K562 (cell line): ENCODE results near the gene ASAH2. TPM values are rescaled to one million over a fixed set of nuclear protein-coding genes. Genes with fewer than 3 reads are reported as not detected.

Experiments used
- ATAC-seq: fragments of 200-7000 bp; cut with Tn5 transposase; 3 replicates; pipeline ENCODE4 v1.9.1; 2020; ENCODE audit warnings: moderate library complexity
- BruUV-seq: library from RNA; stranded (reverse); fragments of 400-500 nt; replicated peaks from 2 replicates; lab custom pipeline; 2021; lab: Mats Ljungman, UMichigan
- CTCF ChIA-PET: fragments of 300-600 bp; formaldehyde crosslinking; extraction: SDS; loops from one replicate; lab custom pipeline; 2021; ENCODE audit warnings: low intra/inter-chr PET ratio; lab: Yijun Ruan, JAX
- POLR2A ChIA-PET: fragments of 300-600, 350-650 bp; sonication (Branson Sonifier 250); formaldehyde crosslinking; extraction: SDS; loops from one replicate; lab custom pipeline; 2021; ENCODE audit warnings: antibody characterized with exemption, inconsistent platforms; lab: Yijun Ruan, JAX
- DNase-seq, 4 experiments: peaks; one replicate each; pipeline versions ENCODE4 v3.0.0 to v3.0.0-alpha.2; 2011 to 2018; ENCODE audit warnings: low spot score in 3 of 4, mixed read lengths in 3 of 4; ENCODE audit errors: extremely low read depth in 1 of 4
- FAIRE-seq: peaks from 2 replicates; lab custom pipeline; 2011; peaks lifted over from hg19 to GRCh38; lab: Jason Lieb, UNC
- H2AFZ ChIP-seq: 2 replicates; pipeline ENCODE4 v1.6.0; 2011; ENCODE audit warnings: low read depth, low read length, control low read depth, inconsistent platforms
- H3K27ac ChIP-seq: fragments of 200-600 bp; 3 replicates; pipeline ENCODE4 v1.8.0; 2011; ENCODE audit warnings: low read depth, mild to moderate bottlenecking, control low read depth, inconsistent platforms, low read length, moderate library complexity, mixed read lengths; ENCODE audit errors: extremely low read depth
- H3K27me3 ChIP-seq, 2 experiments: fragments of 300-600 bp in 1 of 2; 2 replicates in 1 of 2; 3 replicates in 1 of 2; pipeline versions ENCODE4 v1.6.0 to v1.8.0; 2011; ENCODE audit warnings: inconsistent platforms in 2 of 2, low read length in 2 of 2, mild to moderate bottlenecking in 1 of 2, mixed read lengths in 1 of 2, moderate library complexity in 1 of 2; ENCODE audit not compliant: control insufficient read depth in 2 of 2, insufficient read depth in 2 of 2
- H3K36me3 ChIP-seq: fragments of 300-600 bp; 3 replicates; pipeline ENCODE4 v1.8.0; 2011; ENCODE audit warnings: mild to moderate bottlenecking, low read length, inconsistent platforms; ENCODE audit not compliant: control insufficient read depth, insufficient read depth
- H3K4me1 ChIP-seq, 2 experiments: fragments of 200-600 bp in 1 of 2; replicated peaks in 1 of 2; 2 replicates in 1 of 2; 3 replicates in 1 of 2; pipeline versions ENCODE4 v1.5.1 to v1.8.0; 2011; ENCODE audit warnings: inconsistent platforms in 2 of 2, low read length in 2 of 2, mild to moderate bottlenecking in 1 of 2, mixed read lengths in 1 of 2, moderate library complexity in 1 of 2; ENCODE audit not compliant: control insufficient read depth in 2 of 2, insufficient read depth in 2 of 2
- H3K4me2 ChIP-seq: 2 replicates; pipeline ENCODE4 v1.6.1; 2011; ENCODE audit warnings: low read length, control low read depth, inconsistent platforms, mixed read lengths; ENCODE audit not compliant: insufficient read depth
- H3K4me3 ChIP-seq: fragments of 200-600 bp; sonication (generic), shearing (Covaris generic); 2 replicates; pipeline ENCODE4 v1.5.1; 2016; ENCODE audit warnings: control low read depth, inconsistent platforms
- H3K79me2 ChIP-seq: fragments of 200-600 bp; 3 replicates; pipeline ENCODE4 v1.8.0; 2011; ENCODE audit warnings: low read length, inconsistent platforms; ENCODE audit not compliant: control insufficient read depth, insufficient read depth
- H3K9ac ChIP-seq, 2 experiments: 2 replicates each; pipeline versions ENCODE4 v1.6.0 to v1.6.1; 2011; ENCODE audit warnings: low read depth in 2 of 2, low read length in 2 of 2, control low read depth in 1 of 2, inconsistent platforms in 1 of 2, mild to moderate bottlenecking in 1 of 2, mixed read lengths in 1 of 2; ENCODE audit not compliant: insufficient read depth in 1 of 2
- H3K9me1 ChIP-seq: one replicate; pipeline ENCODE4 v1.6.0; 2011; ENCODE audit warnings: inconsistent platforms, mild to moderate bottlenecking, low read length, moderate library complexity; ENCODE audit not compliant: control insufficient read depth, insufficient read depth
- H3K9me3 ChIP-seq: replicated peaks from 2 replicates; pipeline ENCODE4 v1.5.1; 2011; ENCODE audit warnings: low read depth, low read length, inconsistent platforms; ENCODE audit not compliant: control insufficient read depth, insufficient read depth
- H4K20me1 ChIP-seq: replicated peaks from 2 replicates; pipeline ENCODE4 v1.6.1; 2011; ENCODE audit warnings: low read length, inconsistent platforms, mixed read lengths; ENCODE audit not compliant: control insufficient read depth, insufficient read depth
- CBFA2T2 ChIP-seq: fragments of 450-650 bp; conservative IDR thresholded peaks from 2 replicates; pipeline ENCODE4 v1.6.1; 2017; ENCODE audit warnings: mild to moderate bottlenecking
- CREBBP ChIP-seq: IDR thresholded peaks from one replicate; pipeline ENCODE4 v1.6.1; 2012; ENCODE audit warnings: low read depth, mild to moderate bottlenecking, control low read depth, inconsistent platforms, low read length
- NFRKB ChIP-seq: fragments of 450-650 bp; IDR thresholded peaks from 2 replicates; pipeline ENCODE4 v1.6.1; 2016; ENCODE audit warnings: low read depth
- SMAD1 ChIP-seq: fragments of 150-350 bp; IDR thresholded peaks from 2 replicates; pipeline ENCODE4 v1.6.1; 2014; ENCODE audit warnings: low read length, low read depth; ENCODE audit not compliant: partially characterized antibody
- TRIM24 ChIP-seq, 2 experiments: fragments of 450-650 bp; IDR thresholded peaks; 2 replicates each; pipeline ENCODE4 v1.6.1; 2016
- ZNF12 ChIP-seq: sonication (generic); formaldehyde crosslinking; IDR thresholded peaks from 2 replicates; pipeline ENCODE4 v1.4.0; 2020; ENCODE audit warnings: mild to moderate bottlenecking, missing genetic modification reagents
- WGBS: fragments of 100-300 bp; shearing (Covaris generic); methylation state at CpG from one replicate; pipeline ENCODE4 v1.1.6; 2016; ENCODE audit warnings: low coverage, mixed read lengths; ENCODE audit not compliant: insufficient coverage; ENCODE audit errors: missing lambda C conversion rate; 5-methylcytosine and 5-hydroxymethylcytosine counted together
- in situ Hi-C: fragments of 300-500 bp; cut with MboI; formaldehyde crosslinking; loops from 4 replicates; pipeline ENCODE4 v1.15.0; 2018; ENCODE audit warnings: inconsistent platforms, mixed read lengths
- intact Hi-C: fragments of 100-400 bp; cut with micrococcal nuclease; formaldehyde crosslinking; loops from 2 replicates; pipeline ENCODE4 v1.14.2; 2022
- polyA plus RNA-seq, 8 experiments: library from polyadenylated mRNA; depleted of rRNA in 4 of 8; stranded (reverse) in 5 of 8; unstranded in 3 of 8; fragments of >200 nt; fragmentation: Nextera tagmentation in 2 of 8; fragmentation: Illumina TruSeq in 1 of 8; extraction: Ambion mirVana in 2 of 8; extraction: Trizol in 1 of 8; gene quantifications; 2 replicates each; pipeline versions ENCODE4 v1.2.1 to v1.2.3, GENCODE V29; 2011 to 2014; ENCODE audit warnings: inconsistent platforms in 1 of 8, missing spikeins in 1 of 8
- total RNA-seq, 7 experiments: library from RNA; depleted of rRNA in 6 of 7; stranded (reverse); fragments of >200 nt in 6 of 7; fragmentation: Illumina TruSeq in 2 of 7; extraction: Trizol in 2 of 7; gene quantifications; 2 replicates each; pipeline versions ENCODE4 v1.2.1 to v1.2.3, GENCODE V29; 2011 to 2021; ENCODE audit warnings: low replicate concordance in 1 of 7
- TF ChIP-seq, protein P1 (sequence below): sonication (generic); IDR thresholded peaks from 2 replicates; pipeline ENCODE4 v1.6.1; 2016

Gene ASAH2
- total and polyA plus RNA-seq, 9 of the 15 experiments (the other 6 are each of a cell fraction or from before 2014, with no cell fraction given), result 2.5 to 12.0 (median 8.5) TPM

DNA sequence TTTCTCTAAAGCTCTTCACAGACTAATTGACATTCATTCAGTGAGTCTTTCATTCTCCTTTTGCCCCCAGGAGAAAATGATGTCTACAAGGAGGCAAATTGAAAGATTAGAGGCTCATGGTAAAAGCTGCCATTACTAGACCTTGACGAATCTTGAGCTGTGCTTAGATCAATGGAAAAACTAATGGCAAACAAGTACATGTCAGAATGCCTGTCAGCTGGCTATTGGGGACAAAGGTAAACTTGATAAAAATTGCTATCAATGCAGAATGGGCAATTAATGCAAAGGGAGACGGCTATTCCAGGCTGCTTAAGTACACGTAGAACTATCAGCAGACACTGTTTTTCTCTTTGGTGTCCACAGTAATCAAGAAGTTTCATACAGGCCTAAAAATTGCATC is 3.3 kb downstream of the ASAH2 start:
- H3K4me1 ChIP-seq, result no peaks in the 10 kb centered on the region; a peak in 2 of 5 replicates
- ATAC-seq (no peak), FAIRE-seq (no peak), DNase-seq (no peak)
- H3K79me2 ChIP-seq, result no peaks in the 10 kb centered on the region
- H3K9me3 ChIP-seq, result no peaks in the 10 kb centered on the region
- TF ChIP-seq ZNF12 (CRISPR knock-in tag), result no peak
- no peak for TF ChIP-seq SMAD1
- TF ChIP-seq, protein P1, sequence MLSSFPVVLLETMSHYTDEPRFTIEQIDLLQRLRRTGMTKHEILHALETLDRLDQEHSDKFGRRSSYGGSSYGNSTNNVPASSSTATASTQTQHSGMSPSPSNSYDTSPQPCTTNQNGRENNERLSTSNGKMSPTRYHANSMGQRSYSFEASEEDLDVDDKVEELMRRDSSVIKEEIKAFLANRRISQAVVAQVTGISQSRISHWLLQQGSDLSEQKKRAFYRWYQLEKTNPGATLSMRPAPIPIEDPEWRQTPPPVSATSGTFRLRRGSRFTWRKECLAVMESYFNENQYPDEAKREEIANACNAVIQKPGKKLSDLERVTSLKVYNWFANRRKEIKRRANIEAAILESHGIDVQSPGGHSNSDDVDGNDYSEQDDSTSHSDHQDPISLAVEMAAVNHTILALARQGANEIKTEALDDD, result no peak
- no peak for TF ChIP-seq NFRKB
- TF ChIP-seq CREBBP, result no peak
- no peak for TF ChIP-seq CBFA2T2
- TF ChIP-seq TRIM24 (IDR thresholded peaks at IDR 0.05), result no peak
- H3K27me3 ChIP-seq, result no peaks in the 10 kb centered on the region
- BruUV-seq, result no TSS peak
- CTCF ChIA-PET, result no interaction called here
- H3K27ac ChIP-seq, result no peak overlapping the region
- H3K9me1 ChIP-seq, result no peaks in the 10 kb centered on the region
- intact Hi-C loops, result no loop called here
- H3K9ac ChIP-seq, result no peak overlapping the region
- 20% methylated on average over 3 of the region's 3 CpGs for WGBS
- H3K4me2 ChIP-seq, result no peak overlapping the region
- POLR2A ChIA-PET, result interaction anchor here (0.5 to 1.1 kb wide), 4 partner anchors 10 to 1323 kb away, joined by 3 to 4 read pairs (median 3); no protein-coding TSS in a partner anchor
- in situ Hi-C loops, result loop anchor here (25.0 kb wide), 1 partner anchor 661 kb away; no protein-coding TSS in a partner anchor
- no peaks in the 10 kb centered on the region for H4K20me1 ChIP-seq
- no peak overlapping the region for H3K4me3 ChIP-seq
- no peaks in the 10 kb centered on the region for H3K36me3 ChIP-seq
- H2AFZ ChIP-seq, result no peak overlapping the region
